HL-60/S4 treated with retinoic acid at 250 ng/mL for 4 days and 3 days (cell line): ENCODE measurements around the gene IRF9.

Experiments used
- in situ Hi-C: fragments of 300-500 bp; cut with MboI; formaldehyde crosslinking; loops from 2 replicates; pipeline ENCODE4 v1.7.0; 2022; ENCODE audit warnings: low sequenced_read_pairs

The IRF9 gene

DNA sequence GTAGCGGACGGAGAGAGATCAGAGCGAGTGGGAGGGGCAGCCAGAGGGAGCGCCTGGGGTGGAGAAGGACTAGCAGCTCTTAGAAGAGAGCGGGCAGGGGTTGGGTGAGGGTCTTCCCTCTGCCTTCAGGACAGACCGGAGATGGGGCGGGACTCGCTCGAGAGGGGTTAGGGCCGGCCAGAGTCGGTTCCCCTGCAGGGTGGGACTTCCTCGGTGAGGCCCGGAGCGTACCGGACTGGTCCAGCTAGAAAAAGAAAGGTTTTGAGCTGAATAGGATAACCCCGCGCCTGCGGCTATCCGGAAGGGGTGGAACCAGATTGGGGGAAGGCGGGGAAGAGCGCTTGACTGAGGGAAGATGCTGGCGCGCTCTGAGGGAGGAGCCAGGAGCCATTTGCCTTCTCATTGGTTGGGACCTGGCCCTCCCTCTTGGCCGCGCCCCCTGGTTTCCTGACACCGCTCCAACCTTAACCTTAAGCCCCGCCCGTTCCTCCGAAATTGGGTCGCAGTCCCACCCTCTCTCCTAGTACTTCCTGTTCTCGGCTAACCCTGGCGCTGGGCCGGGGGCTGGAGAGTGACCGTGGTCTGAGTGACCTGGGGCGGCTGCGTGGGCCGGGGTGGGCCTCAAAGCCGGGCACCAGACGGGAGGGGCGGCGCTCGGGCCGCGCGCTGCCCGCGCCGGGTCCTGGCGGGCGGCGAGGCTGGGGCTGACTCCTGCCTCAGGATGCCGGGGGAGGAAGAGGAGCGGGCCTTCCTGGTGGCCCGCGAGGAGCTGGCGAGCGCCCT, 13.9 kb upstream of the IRF9 start, which contains the start of gene RNF31:
TSS of gene RNF31 (plus strand) at position 521 of the 783 bp plus-strand sequence. CDS start at position 722, 201 bp downstream.
- in situ Hi-C loops: no loop called here

DNA sequence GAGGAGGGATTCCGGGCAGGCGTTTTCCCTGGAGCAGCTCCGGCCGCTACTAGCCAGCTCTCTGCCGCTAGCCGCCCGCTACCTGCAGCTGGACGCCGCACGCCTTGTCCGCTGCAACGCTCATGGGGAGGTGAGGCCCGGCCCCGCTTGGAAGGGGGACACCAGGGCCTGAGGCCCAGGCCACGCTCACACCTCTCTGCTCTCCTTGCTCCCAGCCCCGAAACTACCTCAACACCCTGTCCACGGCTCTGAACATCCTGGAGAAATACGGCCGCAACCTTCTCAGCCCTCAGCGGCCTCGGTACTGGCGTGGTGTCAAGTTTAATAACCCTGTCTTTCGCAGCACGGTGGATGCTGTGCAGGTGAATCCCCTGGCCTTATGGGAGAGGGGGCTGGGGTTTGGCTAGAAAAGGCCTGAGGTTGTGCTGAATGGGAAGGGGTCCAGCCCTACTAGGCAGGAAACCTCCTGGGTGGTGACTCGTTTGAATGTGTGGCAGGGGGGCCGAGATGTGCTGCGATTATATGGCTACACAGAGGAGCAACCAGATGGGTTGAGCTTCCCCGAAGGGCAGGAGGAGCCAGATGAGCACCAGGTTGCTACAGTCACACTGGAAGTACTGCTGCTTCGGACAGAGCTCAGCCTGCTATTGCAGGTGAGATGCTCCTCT, 13.2 kb upstream of the IRF9 start:
- in situ Hi-C loops: no loop called here

DNA sequence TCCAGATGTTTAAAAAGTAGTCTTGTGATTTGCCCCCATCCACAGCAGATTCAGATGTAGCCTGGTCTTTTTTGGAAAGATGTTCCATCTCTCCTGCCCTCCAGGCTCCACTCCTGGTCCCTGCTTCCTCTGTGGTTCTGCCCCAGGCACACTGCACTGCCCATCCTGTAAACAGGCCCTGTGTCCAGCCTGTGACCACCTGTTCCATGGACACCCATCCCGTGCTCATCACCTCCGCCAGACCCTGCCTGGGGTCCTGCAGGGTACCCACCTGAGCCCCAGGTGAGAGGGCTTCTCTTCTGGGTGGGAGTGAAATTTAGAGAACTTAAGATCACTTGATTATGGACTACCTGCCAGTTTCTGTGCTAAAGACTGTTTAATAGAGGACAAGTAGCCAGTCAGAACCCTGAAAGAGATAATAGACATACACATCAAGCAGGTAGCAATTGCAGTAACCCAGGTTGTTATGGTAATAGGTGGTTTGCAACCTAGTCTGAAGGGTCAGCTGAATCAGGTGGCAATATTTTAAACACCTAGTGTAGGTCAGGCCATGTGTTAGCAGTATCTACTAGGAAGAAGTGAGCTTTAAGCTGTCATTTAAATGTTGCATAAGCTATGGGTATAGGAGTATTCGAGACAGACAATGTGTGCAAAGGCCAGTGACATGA, 11.6 kb upstream of the IRF9 start:
- in situ Hi-C loops: no loop called here

DNA sequence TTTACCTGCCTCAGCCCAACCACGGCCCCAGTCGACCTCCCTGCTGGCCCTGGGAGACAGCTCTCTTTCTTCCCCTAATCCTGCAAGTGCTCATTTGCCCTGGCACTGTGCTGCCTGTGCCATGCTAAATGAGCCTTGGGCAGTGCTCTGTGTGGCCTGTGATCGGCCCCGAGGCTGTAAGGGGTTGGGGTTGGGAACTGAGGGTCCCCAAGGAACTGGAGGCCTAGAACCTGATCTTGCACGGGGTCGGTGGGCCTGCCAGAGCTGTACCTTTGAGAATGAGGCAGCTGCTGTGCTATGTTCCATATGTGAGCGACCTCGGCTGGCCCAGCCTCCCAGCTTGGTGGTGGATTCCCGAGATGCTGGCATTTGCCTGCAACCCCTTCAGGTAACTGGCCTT, 11.0 kb upstream of the IRF9 start:
- in situ Hi-C loops: no loop called here

DNA sequence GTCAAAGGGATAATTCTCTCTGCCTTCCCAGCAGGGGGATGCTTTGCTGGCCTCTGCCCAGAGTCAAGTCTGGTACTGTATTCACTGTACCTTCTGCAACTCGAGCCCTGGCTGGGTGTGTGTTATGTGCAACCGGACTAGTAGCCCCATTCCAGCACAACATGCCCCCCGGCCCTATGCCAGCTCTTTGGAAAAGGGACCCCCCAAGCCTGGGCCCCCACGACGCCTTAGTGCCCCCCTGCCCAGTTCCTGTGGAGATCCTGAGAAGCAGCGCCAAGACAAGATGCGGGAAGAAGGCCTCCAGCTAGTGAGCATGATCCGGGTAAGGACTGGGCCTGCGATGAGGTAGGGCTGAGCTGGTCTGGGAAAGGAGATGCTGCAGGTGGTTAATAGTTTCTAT, 10.5 kb upstream of the IRF9 start:
- in situ Hi-C loops: no loop called here

DNA sequence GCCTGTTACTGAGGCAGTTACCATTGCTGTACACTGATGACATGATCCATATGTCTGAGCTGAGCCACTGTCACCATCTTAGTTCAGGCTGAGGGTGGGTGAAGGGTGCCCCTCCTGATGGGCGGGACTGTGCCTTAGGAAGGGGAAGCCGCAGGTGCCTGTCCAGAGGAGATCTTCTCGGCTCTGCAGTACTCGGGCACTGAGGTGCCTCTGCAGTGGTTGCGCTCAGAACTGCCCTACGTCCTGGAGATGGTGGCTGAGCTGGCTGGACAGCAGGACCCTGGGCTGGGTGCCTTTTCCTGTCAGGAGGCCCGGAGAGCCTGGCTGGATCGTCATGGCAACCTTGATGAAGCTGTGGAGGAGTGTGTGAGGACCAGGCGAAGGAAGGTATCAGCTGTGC, 10.1 kb upstream of the IRF9 start:
- in situ Hi-C loops: no loop called here

DNA sequence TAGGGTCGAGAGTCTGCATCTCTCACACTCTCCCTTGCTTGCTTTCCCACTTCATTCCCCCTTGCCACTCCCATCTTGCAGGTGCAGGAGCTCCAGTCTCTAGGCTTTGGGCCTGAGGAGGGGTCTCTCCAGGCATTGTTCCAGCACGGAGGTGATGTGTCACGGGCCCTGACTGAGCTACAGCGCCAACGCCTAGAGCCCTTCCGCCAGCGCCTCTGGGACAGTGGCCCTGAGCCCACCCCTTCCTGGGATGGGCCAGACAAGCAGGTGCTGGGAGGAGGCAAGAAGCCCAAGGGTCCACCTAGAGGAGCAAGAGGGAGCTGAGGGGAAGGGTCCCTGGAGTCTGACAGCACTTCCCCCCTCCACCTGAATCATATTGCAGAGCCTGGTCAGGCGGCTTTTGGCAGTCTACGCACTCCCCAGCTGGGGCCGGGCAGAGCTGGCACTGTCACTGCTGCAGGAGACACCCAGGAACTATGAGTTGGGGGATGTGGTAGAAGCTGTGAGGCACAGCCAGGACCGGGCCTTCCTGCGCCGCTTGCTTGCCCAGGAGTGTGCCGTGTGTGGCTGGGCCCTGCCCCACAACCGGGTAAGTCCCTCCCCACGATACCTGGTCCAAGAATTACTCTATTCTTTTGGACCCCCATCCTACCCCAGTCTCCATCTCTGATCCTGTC, 9.5 kb upstream of the IRF9 start:
- in situ Hi-C loops: no loop called here

DNA sequence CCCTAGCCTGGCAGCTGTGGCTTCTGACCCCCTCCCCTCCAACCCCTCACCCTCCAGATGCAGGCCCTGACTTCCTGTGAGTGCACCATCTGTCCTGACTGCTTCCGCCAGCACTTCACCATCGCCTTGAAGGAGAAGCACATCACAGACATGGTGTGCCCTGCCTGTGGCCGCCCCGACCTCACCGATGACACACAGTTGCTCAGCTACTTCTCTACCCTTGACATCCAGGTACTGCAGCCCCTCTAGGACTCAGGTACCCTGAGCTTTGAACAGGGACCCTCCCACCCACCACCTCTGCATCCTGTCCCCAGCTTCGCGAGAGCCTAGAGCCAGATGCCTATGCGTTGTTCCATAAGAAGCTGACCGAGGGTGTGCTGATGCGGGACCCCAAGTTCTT, 6.0 kb upstream of the IRF9 start:
- in situ Hi-C loops: no loop called here

DNA sequence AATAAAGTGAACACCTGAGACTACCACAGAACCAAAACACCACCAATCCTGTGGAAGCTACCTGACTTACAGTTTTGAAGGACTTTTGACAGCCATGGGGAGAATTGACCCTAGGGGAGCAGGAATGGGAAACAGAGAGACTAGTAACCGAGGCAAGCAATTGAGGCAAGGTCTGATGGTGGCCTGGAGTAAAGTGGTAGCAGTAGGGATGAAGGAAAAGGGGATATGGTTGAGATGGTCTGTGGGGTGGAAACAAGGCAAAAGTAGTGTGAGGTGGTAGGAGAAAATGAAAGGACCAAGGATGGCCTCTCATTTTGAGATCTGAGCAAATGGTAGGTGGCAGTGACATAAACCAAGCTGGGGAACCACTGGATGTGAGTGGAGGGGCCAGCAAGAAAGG, 4.2 kb upstream of the IRF9 start:
- in situ Hi-C loops: no loop called here

DNA sequence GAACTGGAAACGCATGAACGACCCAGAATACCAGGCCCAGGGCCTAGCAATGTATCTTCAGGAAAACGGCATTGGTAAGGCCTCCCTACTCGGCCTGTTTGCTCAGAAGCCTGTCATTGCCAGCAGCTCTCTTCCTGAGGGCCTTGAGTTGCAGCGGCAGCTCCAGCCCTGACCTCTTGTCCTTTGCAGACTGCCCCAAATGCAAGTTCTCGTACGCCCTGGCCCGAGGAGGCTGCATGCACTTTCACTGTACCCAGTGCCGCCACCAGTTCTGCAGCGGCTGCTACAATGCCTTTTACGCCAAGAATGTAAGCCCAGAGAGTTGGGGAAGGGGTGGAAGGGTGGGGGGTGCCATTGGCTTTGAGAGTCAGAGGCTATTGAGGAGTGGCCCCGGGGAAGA, 3.7 kb upstream of the IRF9 start:
- in situ Hi-C loops: no loop called here

DNA sequence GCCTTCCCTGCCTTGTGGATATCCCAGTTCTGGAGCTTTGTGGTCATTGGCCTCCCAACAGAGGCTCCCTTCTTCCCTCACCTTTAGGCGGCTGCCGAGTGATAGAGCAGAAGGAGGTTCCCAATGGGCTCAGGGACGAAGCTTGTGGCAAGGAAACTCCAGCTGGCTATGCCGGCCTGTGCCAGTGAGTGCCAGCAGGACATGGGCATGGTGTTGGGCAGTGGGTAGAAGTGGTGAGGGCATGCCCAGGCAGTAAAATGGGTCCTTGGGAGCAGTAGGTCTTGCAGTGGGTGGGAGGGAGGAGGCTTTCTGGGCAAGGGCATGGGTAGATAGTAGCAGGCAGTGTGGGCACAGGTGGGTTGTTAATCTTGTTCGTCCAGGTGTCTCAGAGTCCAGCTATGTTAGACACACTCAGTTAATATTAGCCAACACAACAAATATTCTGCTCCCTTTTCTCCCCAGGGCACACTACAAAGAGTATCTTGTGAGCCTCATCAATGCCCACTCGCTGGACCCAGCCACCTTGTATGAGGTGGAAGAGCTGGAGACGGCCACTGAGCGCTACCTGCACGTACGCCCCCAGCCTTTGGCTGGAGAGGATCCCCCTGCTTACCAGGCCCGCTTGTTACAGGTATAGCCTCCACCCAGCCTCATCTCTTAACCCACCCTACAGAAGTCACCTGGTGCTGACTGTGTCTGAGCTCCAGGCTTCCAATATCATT, 1.1 kb upstream of the IRF9 start:
- in situ Hi-C loops: no loop called here

DNA sequence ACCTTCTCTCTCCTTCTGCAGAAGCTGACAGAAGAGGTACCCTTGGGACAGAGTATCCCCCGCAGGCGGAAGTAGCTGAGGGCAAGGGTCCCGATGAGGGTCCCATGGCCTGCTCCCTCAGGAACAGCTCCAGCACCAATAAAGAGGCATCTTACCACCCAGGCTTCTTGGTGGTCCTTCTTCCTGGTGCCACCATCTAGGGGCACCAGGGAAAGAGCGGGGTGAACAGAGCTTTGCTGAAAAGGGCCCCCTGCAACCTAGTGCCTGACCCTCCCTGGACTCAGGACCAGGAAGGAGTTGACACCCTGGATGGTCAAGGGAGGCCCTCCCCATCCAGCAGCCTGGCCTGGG, 591 bp upstream of the IRF9 start:
- in situ Hi-C loops: no loop called here

DNA sequence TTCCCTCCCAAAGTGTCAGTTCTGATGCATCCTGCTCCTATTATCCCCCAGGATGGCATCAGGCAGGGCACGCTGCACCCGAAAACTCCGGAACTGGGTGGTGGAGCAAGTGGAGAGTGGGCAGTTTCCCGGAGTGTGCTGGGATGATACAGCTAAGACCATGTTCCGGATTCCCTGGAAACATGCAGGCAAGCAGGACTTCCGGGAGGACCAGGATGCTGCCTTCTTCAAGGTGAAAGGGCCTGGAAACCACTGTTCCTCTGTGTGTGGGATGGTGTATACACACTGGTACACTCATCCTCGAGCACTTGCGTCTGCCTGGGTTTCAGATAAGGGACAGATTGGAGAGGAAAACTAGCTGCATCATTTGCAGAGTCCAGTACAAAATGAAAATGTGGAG, 1.0 kb downstream of the IRF9 start:
- in situ Hi-C loops: no loop called here

DNA sequence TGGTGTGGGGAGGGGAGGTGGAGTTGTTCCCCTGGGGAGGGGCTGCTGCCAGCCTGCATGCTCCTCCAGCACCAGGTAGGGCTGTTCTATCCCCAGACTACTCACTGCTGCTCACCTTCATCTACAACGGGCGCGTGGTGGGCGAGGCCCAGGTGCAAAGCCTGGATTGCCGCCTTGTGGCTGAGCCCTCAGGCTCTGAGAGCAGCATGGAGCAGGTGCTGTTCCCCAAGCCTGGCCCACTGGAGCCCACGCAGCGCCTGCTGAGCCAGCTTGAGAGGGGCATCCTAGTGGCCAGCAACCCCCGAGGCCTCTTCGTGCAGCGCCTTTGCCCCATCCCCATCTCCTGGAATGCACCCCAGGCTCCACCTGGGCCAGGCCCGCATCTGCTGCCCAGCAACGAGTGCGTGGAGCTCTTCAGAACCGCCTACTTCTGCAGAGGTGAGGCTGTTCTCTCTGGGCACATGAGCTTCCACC, 3.5 kb downstream of the IRF9 start:
- in situ Hi-C loops: no loop called here

DNA sequence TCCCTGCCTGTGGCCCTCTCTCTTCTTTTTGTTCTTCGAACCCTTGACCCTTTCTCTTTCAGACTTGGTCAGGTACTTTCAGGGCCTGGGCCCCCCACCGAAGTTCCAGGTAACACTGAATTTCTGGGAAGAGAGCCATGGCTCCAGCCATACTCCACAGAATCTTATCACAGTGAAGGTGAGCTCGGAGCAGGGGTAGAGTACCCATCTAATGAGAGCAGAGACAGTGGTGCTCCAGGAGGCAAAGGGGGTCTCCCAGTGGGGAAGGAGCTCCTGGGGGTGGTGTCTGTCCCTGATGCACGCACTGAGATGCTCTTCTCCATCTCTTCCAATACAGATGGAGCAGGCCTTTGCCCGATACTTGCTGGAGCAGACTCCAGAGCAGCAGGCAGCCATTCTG, 4.7 kb downstream of the IRF9 start:
- in situ Hi-C loops: no loop called here

DNA sequence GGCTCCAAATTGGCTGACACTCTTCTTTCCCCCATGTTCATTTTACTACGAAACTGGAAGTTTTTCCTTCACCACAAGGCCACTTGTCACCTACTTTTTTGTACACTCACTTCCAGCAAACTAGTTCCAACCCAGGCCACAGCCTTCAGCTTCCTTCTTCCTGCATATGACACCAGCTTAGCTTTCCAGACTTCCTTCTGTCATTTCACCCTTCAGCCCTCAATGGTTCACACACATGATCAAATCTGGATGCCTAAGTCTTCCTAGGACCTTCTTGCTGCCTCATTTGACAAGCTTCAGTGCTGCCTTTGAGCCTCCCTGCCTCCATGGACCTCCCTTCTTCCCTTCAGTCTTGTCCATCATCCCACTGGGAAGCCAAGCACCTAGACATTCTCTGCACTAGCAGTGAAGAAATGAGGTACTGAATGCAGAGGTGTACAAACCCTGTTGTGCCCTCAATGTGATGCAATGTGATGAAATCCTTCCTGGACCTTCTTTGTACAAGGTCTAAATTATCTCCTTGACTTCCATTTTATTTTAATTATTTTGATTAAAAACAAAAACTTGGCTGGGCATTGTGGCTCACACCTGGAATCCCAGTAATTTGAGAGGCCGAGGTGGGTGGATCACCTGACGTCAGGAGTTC, 6.5 kb downstream of the IRF9 start:
- in situ Hi-C loops: no loop called here

DNA sequence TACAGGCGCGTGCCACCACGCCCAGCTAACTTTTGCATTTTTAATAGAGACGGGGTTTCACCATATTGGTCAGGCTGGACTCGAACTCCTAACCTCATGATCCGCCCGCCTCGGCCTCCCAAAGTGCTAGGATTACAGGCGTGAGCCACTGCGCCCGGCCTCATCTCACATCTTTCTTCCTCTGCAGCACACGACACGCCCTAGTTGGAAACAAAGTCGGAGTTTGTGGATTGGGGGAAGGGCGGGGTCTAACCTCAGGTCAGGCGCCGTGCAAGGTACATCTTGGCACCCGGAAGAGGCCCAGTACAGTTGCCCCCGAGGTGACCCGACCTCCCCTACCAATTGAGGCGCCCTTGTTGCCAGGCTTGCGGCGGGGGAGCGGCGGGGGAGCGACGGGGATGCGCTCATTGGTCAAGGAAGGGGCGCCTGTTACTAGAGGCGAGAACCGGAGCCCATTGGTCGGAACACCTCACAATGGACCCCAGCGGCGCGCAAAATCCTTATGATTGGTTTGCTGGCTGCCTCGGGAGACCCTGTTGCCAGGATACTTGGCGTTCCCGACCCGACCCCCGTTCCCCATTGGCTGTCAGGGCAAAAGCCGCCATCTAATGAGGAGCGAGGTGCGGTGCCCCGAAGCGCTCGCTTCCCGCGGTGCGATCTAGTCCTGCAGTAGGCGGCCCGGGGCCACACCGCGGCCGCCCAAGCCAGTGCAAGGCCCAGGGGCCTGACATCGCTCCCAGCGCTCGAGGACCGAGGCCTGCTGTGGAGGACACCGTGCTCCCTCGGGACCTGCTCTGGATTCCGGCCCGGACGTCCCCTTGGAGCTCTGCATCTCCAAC, 10.6 kb downstream of the IRF9 start, which contains the start of gene REC8:
TSS of gene REC8 (plus strand) at position 659 of the 839 bp plus-strand sequence. CDS start 473 bp downstream, outside the sequence.
- in situ Hi-C loops: no loop called here

DNA sequence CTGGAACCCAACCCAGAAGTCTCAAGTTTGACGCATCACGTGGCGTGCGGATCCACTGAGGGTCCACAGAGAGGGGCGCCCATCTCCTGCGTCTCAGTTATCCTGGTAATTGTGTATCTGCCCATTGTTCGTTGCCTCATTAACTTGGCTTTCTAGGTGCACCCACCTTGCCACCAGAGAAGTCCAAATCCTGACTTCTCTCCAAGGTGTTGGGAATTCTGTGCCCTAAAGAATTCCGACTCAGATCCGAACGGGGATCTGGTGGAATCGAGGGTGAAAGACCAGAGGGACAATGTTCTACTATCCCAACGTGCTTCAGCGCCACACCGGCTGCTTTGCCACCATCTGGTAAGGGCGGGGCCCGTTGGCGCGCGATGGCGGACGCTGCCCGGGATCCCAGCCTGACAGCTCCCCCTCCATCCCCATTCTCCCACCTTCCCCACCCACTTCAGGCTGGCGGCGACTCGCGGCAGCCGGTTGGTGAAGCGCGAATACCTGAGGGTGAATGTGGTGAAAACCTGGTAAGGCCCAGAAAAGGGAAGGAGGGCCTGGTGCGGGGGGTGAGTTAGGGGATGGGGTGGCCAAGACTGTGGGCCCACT, 11.3 kb downstream of the IRF9 start:
- in situ Hi-C loops: no loop called here

DNA sequence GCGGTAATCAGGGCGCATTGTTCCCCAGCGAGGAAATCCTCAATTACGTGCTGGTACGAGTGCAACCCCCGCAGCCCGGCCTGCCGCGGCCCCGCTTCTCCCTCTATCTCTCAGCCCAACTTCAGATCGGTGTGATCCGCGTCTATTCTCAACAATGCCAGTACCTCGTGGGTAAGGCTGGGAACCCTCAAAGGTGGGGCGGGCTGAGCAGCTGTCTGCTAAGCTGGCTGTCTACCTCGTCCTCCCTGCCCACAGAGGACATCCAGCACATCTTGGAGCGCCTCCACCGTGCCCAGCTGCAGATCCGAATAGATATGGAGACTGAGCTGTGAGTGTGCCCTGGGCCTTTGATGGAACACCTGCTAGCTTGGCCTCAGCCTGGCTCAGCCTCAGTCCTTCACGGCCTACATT, 11.8 kb downstream of the IRF9 start:
- in situ Hi-C loops: no loop called here
